GM12878 (cell line): Measurements from ENCODE around the gene LOXL3. TPM values are rescaled to one million over a fixed set of nuclear protein-coding genes. Genes with fewer than 3 reads are reported as not detected.

Experiments
- ATAC-seq: fragments of 200-7000 bp; cut with Tn5 transposase; 3 replicates; pipeline ENCODE4 v1.9.1; 2020; ENCODE audit warnings: mild to moderate bottlenecking, moderate library complexity
- BruUV-seq: library from RNA; stranded (reverse); fragments of 400-500 nt; replicated peaks from 2 replicates; lab custom pipeline; 2021; lab: Mats Ljungman, UMichigan
- CTCF ChIA-PET: fragments of 300-600 bp; sonication (Branson Sonifier 250); formaldehyde crosslinking; extraction: SDS; loops from one replicate; lab custom pipeline; 2021; ENCODE audit warnings: inconsistent platforms; lab: Yijun Ruan, JAX
- POLR2A ChIA-PET: fragments of 350-600 bp; formaldehyde crosslinking; extraction: SDS; loops from one replicate; lab custom pipeline; 2021; ENCODE audit warnings: inconsistent platforms; lab: Charles Lee
- RAD21 ChIA-PET: fragments of 300-600 bp; sonication (Branson Sonifier 250); formaldehyde crosslinking; loops from one replicate; lab custom pipeline; 2023; ENCODE audit warnings: antibody characterized with exemption; ENCODE audit not compliant: unreplicated experiment; lab: Charles Lee
- SMC1A ChIA-PET: fragments of 300-600 bp; sonication (Branson Sonifier 250); formaldehyde crosslinking; loops from one replicate; lab custom pipeline; 2023; ENCODE audit not compliant: unreplicated experiment, uncharacterized antibody; lab: Charles Lee
- DNase-seq: peaks from one replicate; pipeline ENCODE4 v3.0.0-alpha.2; 2011; ENCODE audit warnings: low read depth, low spot score
- FAIRE-seq: peaks from 3 replicates; lab custom pipeline; 2011; peaks lifted over from hg19 to GRCh38; lab: Jason Lieb, UNC
- H2AFZ ChIP-seq: 2 replicates; pipeline ENCODE4 v1.6.0; 2011; ENCODE audit warnings: low read depth, low read length, control low read depth; ENCODE audit not compliant: control insufficient read depth
- H3K27ac ChIP-seq: 2 replicates; pipeline ENCODE4 v1.5.1; 2011; ENCODE audit warnings: control low read depth; ENCODE audit not compliant: control insufficient read depth, insufficient read depth
- H3K27me3 ChIP-seq, 2 experiments: replicated peaks in 1 of 2; 2 replicates each; pipeline versions ENCODE4 v1.6.0 to v1.6.1; 2011; ENCODE audit warnings: low read length in 1 of 2; ENCODE audit not compliant: control insufficient read depth in 2 of 2, insufficient read depth in 2 of 2
- H3K36me3 ChIP-seq, 2 experiments: 2 replicates each; pipeline ENCODE4 v1.5.1; 2011; ENCODE audit warnings: low read length in 1 of 2; ENCODE audit not compliant: control insufficient read depth in 2 of 2, insufficient read depth in 2 of 2
- H3K4me1 ChIP-seq: 2 replicates; pipeline ENCODE4 v1.6.1; 2011; ENCODE audit warnings: mild to moderate bottlenecking, low read length, moderate library complexity, mixed read lengths; ENCODE audit not compliant: control insufficient read depth, insufficient read depth
- H3K4me2 ChIP-seq: 2 replicates; pipeline ENCODE4 v1.6.0; 2011; ENCODE audit warnings: control low read depth; ENCODE audit not compliant: control insufficient read depth, insufficient read depth
- H3K4me3 ChIP-seq: fragments of 200-600 bp; sonication (generic); 2 replicates; pipeline ENCODE4 v1.5.1; 2016
- H3K79me2 ChIP-seq: 2 replicates; pipeline ENCODE4 v1.6.0; 2011; ENCODE audit warnings: low read length; ENCODE audit not compliant: control insufficient read depth, insufficient read depth
- H3K9ac ChIP-seq: 2 replicates; pipeline ENCODE4 v1.8.0; 2011; ENCODE audit warnings: low read length, control low read depth, mixed read lengths; ENCODE audit not compliant: control insufficient read depth, insufficient read depth
- H3K9me3 ChIP-seq: replicated peaks from 3 replicates; pipeline ENCODE4 v1.5.1; 2011; ENCODE audit warnings: mild to moderate bottlenecking, low read length; ENCODE audit not compliant: control insufficient read depth, insufficient read depth
- H4K20me1 ChIP-seq: 2 replicates; pipeline ENCODE4 v1.6.0; 2011; ENCODE audit not compliant: control insufficient read depth, insufficient read depth
- BHLHE40 ChIP-seq, 2 experiments: fragments of 450-650 bp in 1 of 2; IDR thresholded peaks; 2 replicates each; pipeline ENCODE4 v1.6.1; 2011 to 2017; ENCODE audit warnings: low read depth in 2 of 2, borderline replicate concordance in 1 of 2, improper control_type of control experiment in 1 of 2, low read length in 1 of 2, mild to moderate bottlenecking in 1 of 2
- BMI1 ChIP-seq: fragments of 450-650 bp; IDR thresholded peaks from 2 replicates; pipeline ENCODE4 v1.6.1; 2016; ENCODE audit warnings: mild to moderate bottlenecking, moderate library complexity, borderline replicate concordance
- CBFB ChIP-seq: IDR thresholded peaks from 2 replicates; pipeline ENCODE4 v1.6.1; 2016; ENCODE audit warnings: antibody characterized with exemption, low read depth
- CEBPB ChIP-seq, 2 experiments: fragments of 150-350 bp in 1 of 2; IDR thresholded peaks; 2 replicates each; pipeline ENCODE4 v1.6.1; 2012 to 2014; ENCODE audit warnings: low read depth in 2 of 2, low read length in 2 of 2, borderline replicate concordance in 1 of 2, inconsistent platforms in 1 of 2
- DPF2 ChIP-seq: fragments of 450-650 bp; IDR thresholded peaks from 2 replicates; pipeline ENCODE4 v1.6.1; 2017; ENCODE audit warnings: mild to moderate bottlenecking
- E2F4 ChIP-seq: IDR thresholded peaks from 2 replicates; pipeline ENCODE4 v1.6.1; 2012; ENCODE audit warnings: low read depth, low read length, improper control_type of control experiment
- GABPA ChIP-seq: IDR thresholded peaks from 2 replicates; pipeline ENCODE4 v1.6.1; 2014; ENCODE audit warnings: antibody characterized with exemption, low read depth, mild to moderate bottlenecking, inconsistent platforms
- JUNB ChIP-seq: IDR thresholded peaks from 2 replicates; pipeline ENCODE4 v1.6.1; 2016; ENCODE audit warnings: antibody characterized with exemption, mild to moderate bottlenecking
- JUND ChIP-seq: IDR thresholded peaks from 2 replicates; pipeline ENCODE4 v1.6.1; 2012; ENCODE audit warnings: low read depth, mild to moderate bottlenecking, low read length, improper control_type of control experiment, moderate library complexity
- NBN ChIP-seq: fragments of 450-650 bp; IDR thresholded peaks from 2 replicates; pipeline ENCODE4 v1.6.1; 2016
- NFYA ChIP-seq: IDR thresholded peaks from 2 replicates; pipeline ENCODE4 v1.6.1; 2011; ENCODE audit warnings: low read depth, mild to moderate bottlenecking, low read length, improper control_type of control experiment, borderline replicate concordance
- RCOR1 ChIP-seq: conservative IDR thresholded peaks from 2 replicates; pipeline ENCODE4 v1.6.1; 2012; ENCODE audit warnings: low read depth, low read length, improper control_type of control experiment
- SMAD1 ChIP-seq: fragments of 450-650 bp; IDR thresholded peaks from 2 replicates; pipeline ENCODE4 v1.6.1; 2018; ENCODE audit warnings: mild to moderate bottlenecking, low read depth; ENCODE audit not compliant: partially characterized antibody
- SMAD5 ChIP-seq: IDR thresholded peaks from 2 replicates; pipeline ENCODE4 v1.6.1; 2016; ENCODE audit warnings: antibody characterized with exemption, low read depth
- SMARCA5 ChIP-seq: fragments of 450-650 bp; IDR thresholded peaks from 2 replicates; pipeline ENCODE4 v1.6.1; 2017; ENCODE audit warnings: mild to moderate bottlenecking
- SRF ChIP-seq, 2 experiments: IDR thresholded peaks; 2 replicates each; pipeline ENCODE4 v1.6.1; 2011; ENCODE audit warnings: low read depth in 2 of 2, low read length in 2 of 2, mild to moderate bottlenecking in 1 of 2, moderate library complexity in 1 of 2
- SUZ12 ChIP-seq: fragments of 200-600 bp; sonication (generic); IDR thresholded peaks from one replicate; pipeline ENCODE4 v1.6.1; 2018; ENCODE audit warnings: antibody characterized with exemption, mild to moderate bottlenecking; ENCODE audit not compliant: unreplicated experiment
- YBX1 ChIP-seq: fragments of 450-650 bp; IDR thresholded peaks from 2 replicates; pipeline ENCODE4 v1.6.1; 2016; ENCODE audit warnings: antibody characterized with exemption
- ZNF24 ChIP-seq: fragments of 450-650 bp; IDR thresholded peaks from 2 replicates; pipeline ENCODE4 v1.6.1; 2017; ENCODE audit warnings: antibody characterized with exemption, mild to moderate bottlenecking
- ZZZ3 ChIP-seq: IDR thresholded peaks from 2 replicates; pipeline ENCODE4 v1.6.1; 2011; ENCODE audit warnings: low read depth; ENCODE audit not compliant: control insufficient read depth, insufficient read length
- WGBS: methylation state at CpG from one replicate; pipeline ENCODE4 v1.1.6; 2016; ENCODE audit warnings: low lambda C conversion rate; ENCODE audit not compliant: insufficient replicate concordance, insufficient coverage; ENCODE audit errors: missing lambda C conversion rate; 5-methylcytosine and 5-hydroxymethylcytosine counted together
- in situ Hi-C: fragments of 300-500 bp; cut with MboI; formaldehyde crosslinking; loops from 9 replicates; pipeline ENCODE4 v1.14.3; 2018; ENCODE audit warnings: mixed read lengths
- intact Hi-C: fragments of 100-400 bp; cut with micrococcal nuclease; formaldehyde crosslinking; loops from one replicate; pipeline ENCODE4 v1.14.2; 2022; ENCODE audit not compliant: unreplicated experiment
- polyA plus RNA-seq, 11 experiments: library from polyadenylated mRNA; depleted of rRNA in 4 of 11; unstranded in 6 of 11; stranded (reverse) in 5 of 11; fragments of >200 nt; fragmentation: Nextera tagmentation in 4 of 11; fragmentation: Illumina TruSeq in 1 of 11; extraction: Ambion mirVana in 4 of 11; extraction: Trizol in 1 of 11; gene quantifications; 1 replicate in 1 of 11; 2 replicates in 10 of 11; pipeline versions ENCODE4 v1.2.1 to v1.2.3, GENCODE V29; 2011 to 2016; ENCODE audit warnings: inconsistent platforms in 2 of 11, missing spikeins in 2 of 11, low read depth in 1 of 11
- total RNA-seq, 4 experiments: library from RNA; depleted of rRNA in 3 of 4; stranded (reverse); fragments of >200 nt in 3 of 4; fragmentation: Illumina TruSeq in 1 of 4; extraction: Trizol in 1 of 4; gene quantifications; 2 replicates each; pipeline versions ENCODE4 v1.2.1 to v1.2.3, GENCODE V29; 2013 to 2021
- TF ChIP-seq, protein P1 (sequence below): IDR thresholded peaks from 2 replicates; pipeline ENCODE4 v1.6.1; 2012; ENCODE audit warnings: low read depth, low read length, improper control_type of control experiment
- TF ChIP-seq, protein P2 (sequence below): IDR thresholded peaks from 2 replicates; pipeline ENCODE4 v1.6.1; 2011; ENCODE audit warnings: low read depth, mild to moderate bottlenecking, low read length, moderate library complexity, borderline replicate concordance; ENCODE audit errors: extremely low read depth

LOXL3 gene
- total and polyA plus RNA-seq, 10 of the 15 experiments (the other 5 are each of a cell fraction or from before 2014, with no cell fraction given) = 6.2 to 40.9 (median 23.3) TPM

DNA sequence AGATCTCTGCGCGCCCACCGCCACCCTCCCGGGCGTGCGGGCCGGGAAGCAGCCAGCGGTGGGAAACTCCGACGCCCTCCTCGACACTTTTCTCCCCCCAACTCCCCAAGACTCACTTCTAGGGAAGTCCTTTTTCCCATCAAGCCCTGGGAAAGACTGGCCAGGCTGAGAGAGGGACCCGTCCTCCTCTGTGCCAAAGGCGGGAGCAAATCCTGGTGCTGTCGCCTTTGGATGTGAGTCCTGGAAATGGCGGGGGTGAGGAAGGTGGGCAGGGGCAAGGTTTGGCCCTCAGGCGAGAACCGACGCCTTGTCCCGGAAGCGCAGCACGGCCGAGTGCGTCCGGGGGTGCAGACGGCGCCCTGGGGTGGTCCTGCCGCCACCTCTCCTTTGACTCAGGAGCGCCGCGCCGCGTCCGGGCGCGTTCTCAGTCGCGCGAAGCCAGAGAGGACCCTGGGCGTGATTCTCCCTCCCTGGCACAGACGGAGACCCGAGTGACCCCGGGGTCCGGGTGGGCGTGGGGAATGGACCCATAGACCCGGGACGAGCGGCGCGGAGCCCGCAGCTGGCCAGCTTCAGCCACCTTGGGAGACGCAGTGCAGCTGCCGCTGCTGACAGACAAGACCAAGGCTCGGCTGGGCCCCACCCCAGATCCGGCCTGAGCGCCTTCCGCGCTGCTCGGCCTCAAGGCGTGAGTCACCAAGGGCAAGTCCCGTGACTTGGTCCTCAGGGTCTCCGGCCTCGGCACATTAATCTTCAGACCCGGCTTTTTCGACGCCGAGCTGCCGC, 50.8 kb downstream of the LOXL3 start:
- peak overlapping the region; percentile 93 for H3K4me2 ChIP-seq
- ATAC-seq = peak; percentile 73
- POLR2A ChIA-PET = interaction anchor here (0.6 to 2.2 kb wide), 11 partner anchors 20 to 112 kb away, joined by 3 to 10 read pairs (median 5); partner anchors contain the start of genes AUP1, CCDC142, DQX1 and INO80B
- peak; percentile 7 for FAIRE-seq
- H2AFZ ChIP-seq = peak overlapping the region; percentile 85
- RAD21 ChIA-PET = interaction anchor here (0.7 to 3.3 kb wide), 5 partner anchors 27 to 88 kb away, joined by 3 to 21 read pairs (median 3); partner anchors contain the start of genes AUP1 and HTRA2
- H3K9ac ChIP-seq = peak overlapping the region; percentile 55
- peaks cover 12% of the 10 kb centered on the region for H3K79me2 ChIP-seq
- H3K9me3 ChIP-seq = no peaks in the 10 kb centered on the region
- 4% methylated on average over 67 of the region's 67 CpGs for WGBS
- in situ Hi-C loops = no loop called here
- H3K27me3 ChIP-seq = peaks cover 14 to 24% of the 10 kb centered on the region in 2 experiments; a peak in 3 of 4 replicates
- no peak overlapping the region for H3K27ac ChIP-seq
- H3K4me3 ChIP-seq = peak overlapping the region; percentile 73
- intact Hi-C loops = loop anchor here (2.0 kb wide), 1 partner anchor 20 kb away; the partner anchor contains the start of genes CCDC142 and TTC31
- SMC1A ChIA-PET = interaction anchor here (1.2 to 7.0 kb wide), 10 partner anchors 14 to 90 kb away, joined by 3 to 71 read pairs (median 6); partner anchors contain the start of genes CCDC142 and TTC31
- peaks cover 29% of the 10 kb centered on the region for H3K4me1 ChIP-seq
- no peak for DNase-seq
- CTCF ChIA-PET = interaction anchor here (0.8 to 13.9 kb wide), 13 partner anchors 10 to 333 kb away, joined by 3 to 231 read pairs (median 5); partner anchors contain the start of genes AUP1, CCDC142, DQX1 and HTRA2
- BruUV-seq = no TSS peak
- no peaks in the 10 kb centered on the region for H4K20me1 ChIP-seq
- peaks cover 0 to 7% of the 10 kb centered on the region in 2 experiments; a peak in 1 of 4 replicates for H3K36me3 ChIP-seq
- no peak for TF ChIP-seq NBN
- TF ChIP-seq, protein P1, sequence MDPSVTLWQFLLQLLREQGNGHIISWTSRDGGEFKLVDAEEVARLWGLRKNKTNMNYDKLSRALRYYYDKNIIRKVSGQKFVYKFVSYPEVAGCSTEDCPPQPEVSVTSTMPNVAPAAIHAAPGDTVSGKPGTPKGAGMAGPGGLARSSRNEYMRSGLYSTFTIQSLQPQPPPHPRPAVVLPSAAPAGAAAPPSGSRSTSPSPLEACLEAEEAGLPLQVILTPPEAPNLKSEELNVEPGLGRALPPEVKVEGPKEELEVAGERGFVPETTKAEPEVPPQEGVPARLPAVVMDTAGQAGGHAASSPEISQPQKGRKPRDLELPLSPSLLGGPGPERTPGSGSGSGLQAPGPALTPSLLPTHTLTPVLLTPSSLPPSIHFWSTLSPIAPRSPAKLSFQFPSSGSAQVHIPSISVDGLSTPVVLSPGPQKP = peak; percentile 48; the same call in 1 of the 2 replicates
- TF ChIP-seq CBFB = peak; percentile 18; the same call in 1 of the 2 replicates
- peak; percentile 86 to 94 for TF ChIP-seq BHLHE40 (IDR thresholded peaks at IDR 0.05; ENCODE audit: borderline replicate concordance in 1 of 2, low read depth in 2 of 2, low read length in 1 of 2)
- TF ChIP-seq DPF2 = peak; percentile 58; the same call in 1 of the 2 replicates
- no peak for TF ChIP-seq JUNB
- TF ChIP-seq SMAD1 = no peak
- TF ChIP-seq CEBPB (IDR thresholded peaks at IDR 0.05; ENCODE audit: borderline replicate concordance in 1 of 2, low read depth in 2 of 2, low read length in 2 of 2) = no peak
- no peak for TF ChIP-seq BMI1
- TF ChIP-seq, protein P2, sequence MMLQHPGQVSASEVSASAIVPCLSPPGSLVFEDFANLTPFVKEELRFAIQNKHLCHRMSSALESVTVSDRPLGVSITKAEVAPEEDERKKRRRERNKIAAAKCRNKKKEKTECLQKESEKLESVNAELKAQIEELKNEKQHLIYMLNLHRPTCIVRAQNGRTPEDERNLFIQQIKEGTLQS = no peak
- TF ChIP-seq SMARCA5 = peak; percentile 78
- TF ChIP-seq ZZZ3 = no peak
- TF ChIP-seq NFYA = no peak
- no peak for TF ChIP-seq ZNF24
- TF ChIP-seq SMAD5 = no peak
- no peak for TF ChIP-seq YBX1
- TF ChIP-seq RCOR1 = no peak
- peak; percentile 16; the same call in 1 of the 2 replicates for TF ChIP-seq JUND
- no peak for TF ChIP-seq SUZ12
- no peak for TF ChIP-seq SRF (IDR thresholded peaks at IDR 0.05; ENCODE audit: low read depth in 2 of 2, low read length in 2 of 2)
- no peak for TF ChIP-seq E2F4
- TF ChIP-seq GABPA = no peak
